OCI-LY1 (cell line): ENCODE measurements around the gene BDH1.

Source experiments
- H2AFZ ChIP-seq: fragments of 200-600 bp; sonication (generic), shearing (Covaris generic); 2 replicates; pipeline ENCODE4 v1.6.0; 2014; ENCODE audit warnings: antibody characterized with exemption, mild to moderate bottlenecking, low read length
- H3F3A ChIP-seq: fragments of 200-600 bp; sonication (generic), shearing (Covaris generic); 2 replicates; pipeline ENCODE4 v1.6.0; 2014; ENCODE audit warnings: mild to moderate bottlenecking, antibody characterized with exemption, low read length, moderate library complexity; ENCODE audit not compliant: insufficient read depth
- H3K27ac ChIP-seq: fragments of 200-600 bp; sonication (generic); 2 replicates; pipeline ENCODE4 v1.5.1; 2014; ENCODE audit warnings: low read length, mixed run types, mild to moderate bottlenecking, low read depth; ENCODE audit not compliant: poor library complexity, severe bottlenecking
- H3K27me3 ChIP-seq: fragments of 200-600 bp; sonication (generic); 2 replicates; pipeline ENCODE4 v1.6.0; 2014; ENCODE audit warnings: antibody characterized with exemption, mild to moderate bottlenecking, low read length, moderate library complexity; ENCODE audit not compliant: insufficient read depth
- H3K36me3 ChIP-seq: fragments of 200-600 bp; sonication (generic); 2 replicates; pipeline ENCODE4 v1.6.1; 2014; ENCODE audit warnings: mild to moderate bottlenecking, antibody characterized with exemption, low read length, moderate library complexity, mixed read lengths; ENCODE audit not compliant: insufficient read depth
- H3K4me1 ChIP-seq: fragments of 200-600 bp; sonication (generic); 2 replicates; pipeline ENCODE4 v1.5.1; 2014; ENCODE audit warnings: mild to moderate bottlenecking, low read length, moderate library complexity; ENCODE audit not compliant: insufficient read depth, severe bottlenecking
- H3K4me2 ChIP-seq: fragments of 200-600 bp; sonication (generic), shearing (Covaris generic); 2 replicates; pipeline ENCODE4 v1.6.1; 2014; ENCODE audit warnings: low read length
- H3K4me3 ChIP-seq: fragments of 200-600 bp; sonication (generic); 2 replicates; pipeline ENCODE4 v1.5.1; 2014; ENCODE audit warnings: low read length, low read depth, mild to moderate bottlenecking, mixed read lengths; ENCODE audit not compliant: poor library complexity, severe bottlenecking
- H3K79me2 ChIP-seq: fragments of 200-600 bp; shearing (Covaris generic); 2 replicates; pipeline ENCODE4 v1.6.1; 2016; ENCODE audit warnings: mixed run types, low read length, mixed read lengths; ENCODE audit not compliant: insufficient read depth
- H3K9ac ChIP-seq: fragments of 200-600 bp; sonication (generic), shearing (Covaris generic); 2 replicates; pipeline ENCODE4 v1.6.1; 2014; ENCODE audit warnings: mild to moderate bottlenecking, low read length, mixed read lengths
- H3K9me2 ChIP-seq: fragments of 200-600 bp; sonication (generic), shearing (Covaris generic); 2 replicates; pipeline ENCODE4 v1.6.1; 2014; ENCODE audit warnings: low read depth, mild to moderate bottlenecking, low read length, mixed read lengths
- H3K9me3 ChIP-seq: fragments of 200-600 bp; shearing (Covaris generic); 2 replicates; pipeline ENCODE4 v1.6.1; 2014; ENCODE audit warnings: low read length, mixed read lengths
- H4K20me1 ChIP-seq: fragments of 200-600 bp; sonication (generic), shearing (Covaris generic); 2 replicates; pipeline ENCODE4 v1.6.0; 2016; ENCODE audit warnings: mild to moderate bottlenecking, low read length; ENCODE audit not compliant: insufficient read depth
- CTCF ChIP-seq: fragments of 200-600 bp; sonication (generic), shearing (Covaris generic); IDR thresholded peaks from 2 replicates; pipeline ENCODE4 v1.5.1; 2017; ENCODE audit warnings: mild to moderate bottlenecking, antibody characterized with exemption, low read length, moderate library complexity, mixed read lengths
- EZH2 ChIP-seq: fragments of 200-600 bp; sonication (generic), shearing (Covaris generic); IDR thresholded peaks from 2 replicates; pipeline ENCODE4 v1.8.0; 2017; ENCODE audit warnings: borderline replicate concordance, mixed run types, mild to moderate bottlenecking, antibody characterized with exemption, low read length, moderate library complexity, mixed read lengths

Gene BDH1

GRCh38 chr3:197550489-197550888, 5.3 kb downstream of the BDH1 start:
- Histone ChIP-seq H3K36me3 (peaks cover 27% of the 10 kb centered on the region; the same call in 1 of the 2 replicates), H3K9ac (no peak overlapping the region), H3K27ac (no peak overlapping the region), H3K79me2 (0 out of 2 replicates have a peak, but pooled peaks cover 5% of the 10 kb centered on the region), H3K9me3 (no peaks in the 10 kb centered on the region), H3K9me2 (no peaks in the 10 kb centered on the region), H3F3A (no peaks in the 10 kb centered on the region), H3K27me3 (no peaks in the 10 kb centered on the region), H2AFZ (no peak overlapping the region), H4K20me1 (no peaks in the 10 kb centered on the region), H3K4me3 (no peak overlapping the region), H3K4me1 (peaks cover 30% of the 10 kb centered on the region), H3K4me2 (peak overlapping the region; percentile 5; the same call in 1 of the 2 replicates)
- TF ChIP-seq EZH2 (no peak), CTCF (no peak)

GRCh38 chr3:197549261-197549885, 6.4 kb downstream of the BDH1 start:
- Histone ChIP-seq H3K79me2 (0 out of 2 replicates have a peak, but pooled peaks cover 5% of the 10 kb centered on the region), H3K4me2 (no peak overlapping the region), H3K9me3 (no peaks in the 10 kb centered on the region), H4K20me1 (no peaks in the 10 kb centered on the region), H3K27ac (no peak overlapping the region), H3F3A (no peaks in the 10 kb centered on the region), H3K4me3 (no peak overlapping the region), H3K4me1 (peaks cover 29% of the 10 kb centered on the region), H3K9me2 (no peaks in the 10 kb centered on the region), H2AFZ (no peak overlapping the region), H3K9ac (no peak overlapping the region), H3K27me3 (no peaks in the 10 kb centered on the region), H3K36me3 (peaks cover 32% of the 10 kb centered on the region; the same call in 1 of the 2 replicates)
- TF ChIP-seq EZH2 (no peak), CTCF (no peak)

GRCh38 chr3:197547306-197548011, 8.3 kb downstream of the BDH1 start:
- H3K27ac ChIP-seq: no peak overlapping the region
- no peaks in the 10 kb centered on the region for H3K79me2 ChIP-seq
- no peaks in the 10 kb centered on the region for H3K9me3 ChIP-seq
- no peaks in the 10 kb centered on the region for H3K27me3 ChIP-seq
- H3K4me2 ChIP-seq: peak overlapping the region; percentile 3; the same call in 1 of the 2 replicates
- H3F3A ChIP-seq: no peaks in the 10 kb centered on the region
- H3K4me3 ChIP-seq: no peak overlapping the region
- TF ChIP-seq CTCF (no peak), EZH2 (no peak)
- H4K20me1 ChIP-seq: no peaks in the 10 kb centered on the region
- H3K9ac ChIP-seq: no peak overlapping the region; the same call in 1 of the 2 replicates
- H3K4me1 ChIP-seq: peaks cover 20% of the 10 kb centered on the region
- no peak overlapping the region for H2AFZ ChIP-seq
- peaks cover 46% of the 10 kb centered on the region; the same call in 1 of the 2 replicates for H3K36me3 ChIP-seq
- no peaks in the 10 kb centered on the region for H3K9me2 ChIP-seq
